H9 (cell line): ENCODE data around the gene HYDIN. TPM values are rescaled to one million over a fixed set of nuclear protein-coding genes. Genes with fewer than 3 reads are reported as not detected.

ENCODE experiments used
- DNase-seq: peaks from one replicate; pipeline ENCODE4 v3.0.0-alpha.2; 2017
- H2AFZ ChIP-seq: one replicate; pipeline ENCODE4 v1.6.1; 2013; ENCODE audit warnings: mild to moderate bottlenecking, low read length, control low read depth, moderate library complexity
- H2AK5ac ChIP-seq: 2 replicates; pipeline ENCODE4 v1.6.1; 2013; ENCODE audit warnings: low read length, control low read depth, mixed read lengths; ENCODE audit not compliant: insufficient read length
- H2BK120ac ChIP-seq: one replicate; pipeline ENCODE4 v1.6.1; 2013; ENCODE audit warnings: low read depth, mild to moderate bottlenecking, low read length, control low read depth, inconsistent platforms; ENCODE audit not compliant: poor library complexity, severe bottlenecking
- H2BK12ac ChIP-seq: 2 replicates; pipeline ENCODE4 v1.6.1; 2013; ENCODE audit warnings: low read length, control low read depth, mixed read lengths, low read depth; ENCODE audit not compliant: insufficient read length
- H2BK15ac ChIP-seq: 2 replicates; pipeline ENCODE4 v1.6.1; 2013; ENCODE audit warnings: low read depth, low read length, control low read depth
- H2BK20ac ChIP-seq: one replicate; pipeline ENCODE4 v1.6.1; 2013; ENCODE audit warnings: low read depth, mild to moderate bottlenecking, low read length, control low read depth, inconsistent platforms; ENCODE audit not compliant: poor library complexity, severe bottlenecking
- H2BK5ac ChIP-seq: 2 replicates; pipeline ENCODE4 v1.6.1; 2013; ENCODE audit warnings: low read length, control low read depth, mixed read lengths; ENCODE audit not compliant: insufficient read length
- H3K14ac ChIP-seq: 2 replicates; pipeline ENCODE4 v1.6.1; 2013; ENCODE audit warnings: low read length, control low read depth; ENCODE audit not compliant: insufficient read depth
- H3K18ac ChIP-seq: 2 replicates; pipeline ENCODE4 v1.6.1; 2013; ENCODE audit warnings: low read depth, mild to moderate bottlenecking, mixed read lengths, low read length, control low read depth; ENCODE audit not compliant: insufficient read length
- H3K23ac ChIP-seq: 2 replicates; pipeline ENCODE4 v1.6.1; 2013; ENCODE audit warnings: low read length, control low read depth, mixed read lengths, low read depth; ENCODE audit not compliant: insufficient read length
- H3K23me2 ChIP-seq: 2 replicates; pipeline ENCODE4 v1.6.1; 2013; ENCODE audit warnings: low read depth, mild to moderate bottlenecking, mixed read lengths, low read length, control low read depth; ENCODE audit not compliant: insufficient read length, poor library complexity, severe bottlenecking
- H3K27ac ChIP-seq: 2 replicates; pipeline ENCODE4 v1.5.1; 2013; ENCODE audit warnings: low read length, control low read depth, mixed read lengths, low read depth; ENCODE audit not compliant: insufficient read length
- H3K27me3 ChIP-seq: 2 replicates; pipeline ENCODE4 v1.6.1; 2013; ENCODE audit warnings: low read length, control low read depth, inconsistent platforms; ENCODE audit not compliant: insufficient read depth
- H3K4ac ChIP-seq: 2 replicates; pipeline ENCODE4 v1.6.1; 2013; ENCODE audit warnings: low read depth, mild to moderate bottlenecking, control low read depth, inconsistent platforms, low read length, moderate library complexity
- H3K4me1 ChIP-seq: 2 replicates; pipeline ENCODE4 v1.6.1; 2013; ENCODE audit warnings: low read length, control low read depth, inconsistent platforms; ENCODE audit not compliant: insufficient read depth
- H3K4me2 ChIP-seq: 2 replicates; pipeline ENCODE4 v1.6.1; 2013; ENCODE audit warnings: low read length, control low read depth, mixed read lengths; ENCODE audit not compliant: insufficient read length, insufficient read depth
- H3K56ac ChIP-seq: 2 replicates; pipeline ENCODE4 v1.6.1; 2013; ENCODE audit warnings: low read depth, mild to moderate bottlenecking, mixed read lengths, low read length, control low read depth; ENCODE audit not compliant: insufficient read length
- H3K79me1 ChIP-seq: 2 replicates; pipeline ENCODE4 v1.6.1; 2013; ENCODE audit warnings: low read depth, mild to moderate bottlenecking, moderate library complexity, low read length, control low read depth, inconsistent platforms; ENCODE audit not compliant: insufficient read depth, poor library complexity, severe bottlenecking
- H3K79me2 ChIP-seq: 2 replicates; pipeline ENCODE4 v1.6.1; 2013; ENCODE audit warnings: low read length, control low read depth, inconsistent platforms; ENCODE audit not compliant: insufficient read depth
- H3K9ac ChIP-seq: 2 replicates; pipeline ENCODE4 v1.6.1; 2013; ENCODE audit warnings: low read length, control low read depth, mixed read lengths; ENCODE audit not compliant: insufficient read length; ENCODE audit errors: extremely low read depth
- H3K9me3 ChIP-seq: one replicate; pipeline ENCODE4 v1.6.1; 2013; ENCODE audit warnings: low read depth, low read length, inconsistent platforms; ENCODE audit not compliant: control insufficient read depth
- H3T11ph ChIP-seq: one replicate; pipeline ENCODE4 v1.6.1; 2013; ENCODE audit warnings: mild to moderate bottlenecking, low read length, control low read depth, inconsistent platforms
- H4K20me1 ChIP-seq: one replicate; pipeline ENCODE4 v1.6.1; 2013; ENCODE audit not compliant: control insufficient read depth, insufficient read length, insufficient read depth
- H4K5ac ChIP-seq: 2 replicates; pipeline ENCODE4 v1.6.1; 2013; ENCODE audit warnings: low read depth, mild to moderate bottlenecking, mixed read lengths, low read length, control low read depth; ENCODE audit not compliant: insufficient read length
- H4K8ac ChIP-seq: replicated peaks from 2 replicates; pipeline ENCODE4 v1.6.1; 2013; ENCODE audit warnings: low read length, control low read depth, mixed read lengths, low read depth; ENCODE audit not compliant: insufficient read length
- H4K91ac ChIP-seq: 2 replicates; pipeline ENCODE4 v1.6.1; 2013; ENCODE audit warnings: low read depth, mild to moderate bottlenecking, moderate library complexity, mixed read lengths, low read length, control low read depth; ENCODE audit not compliant: insufficient read length
- H3K27ac Mint-ChIP-seq, 3 experiments: 2 replicates in 2 of 3; 3 replicates in 1 of 3; pipeline ENCODE4 v1.8.0; 2020 to 2021; ENCODE audit warnings: mixed read lengths in 3 of 3, mild to moderate bottlenecking in 1 of 3, moderate library complexity in 1 of 3
- H3K27me3 Mint-ChIP-seq: 2 replicates; pipeline ENCODE4 v1.8.0; 2021; ENCODE audit warnings: low read depth, mild to moderate bottlenecking, moderate library complexity, mixed read lengths
- H3K36me3 Mint-ChIP-seq, 3 experiments: 2 replicates in 2 of 3; 3 replicates in 1 of 3; pipeline ENCODE4 v1.8.0; 2020 to 2021; ENCODE audit warnings: low read depth in 3 of 3, mixed read lengths in 3 of 3; ENCODE audit not compliant: insufficient read depth in 1 of 3
- H3K4me1 Mint-ChIP-seq, 2 experiments: 2 replicates each; pipeline ENCODE4 v1.8.0; 2020; ENCODE audit warnings: mixed read lengths in 2 of 2
- H3K4me3 Mint-ChIP-seq, 2 experiments: 2 replicates in 1 of 2; 3 replicates in 1 of 2; pipeline ENCODE4 v1.8.0; 2020 to 2021; ENCODE audit warnings: mild to moderate bottlenecking in 2 of 2, mixed read lengths in 2 of 2, moderate library complexity in 1 of 2
- H3K9me3 Mint-ChIP-seq, 2 experiments: 2 replicates in 1 of 2; 3 replicates in 1 of 2; pipeline ENCODE4 v1.8.0; 2020; ENCODE audit warnings: mild to moderate bottlenecking in 2 of 2, mixed read lengths in 2 of 2, moderate library complexity in 1 of 2
- WGBS: extraction: QIAGEN DNeasy Blood & Tissue Kit; methylation state at CpG from one replicate; pipeline ENCODE4 v1.1.7; 2013; ENCODE audit warnings: missing lambda C conversion rate, low lambda C conversion rate, mixed read lengths; ENCODE audit not compliant: insufficient read length; ENCODE audit errors: extremely low coverage; 5-methylcytosine and 5-hydroxymethylcytosine counted together
- total RNA-seq: library from RNA; stranded (reverse); gene quantifications from 2 replicates; pipeline ENCODE4 v1.2.1, GENCODE V29; 2021
- TF ChIP-seq, protein P1 (sequence below): fragments of 200-600 bp; sonication (generic); conservative IDR thresholded peaks from 3 replicates; pipeline ENCODE4 v1.8.0; 2021; ENCODE audit warnings: antibody characterized with exemption, mild to moderate bottlenecking

Gene HYDIN
- total RNA-seq, 1 experiment from 2014 or later = 1.7 TPM

DNA sequence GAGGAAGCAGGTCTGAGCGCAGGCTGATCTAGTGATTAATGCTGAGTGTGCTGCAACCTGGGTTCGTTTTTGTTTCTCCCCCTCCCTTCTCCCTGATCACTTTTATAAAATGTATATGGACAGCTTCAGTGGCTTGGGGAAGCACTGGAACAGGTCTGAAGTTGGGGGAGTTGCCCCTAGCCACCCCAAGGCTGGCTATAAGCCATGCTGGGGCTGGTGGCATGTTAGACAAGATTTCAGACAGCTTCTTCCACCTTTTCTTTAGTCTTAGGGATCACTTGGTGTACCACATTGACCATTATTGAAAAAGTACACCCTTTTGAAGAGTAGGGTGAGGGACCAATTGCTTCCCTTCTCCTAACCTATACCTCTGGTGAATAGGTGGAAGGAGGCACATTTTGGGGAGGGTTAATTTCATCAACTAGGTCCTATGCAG is 425.8 kb downstream of the HYDIN start:
- no CpG with 5 or more reads among the region's 2 CpGs for WGBS
- Histone ChIP-seq H4K5ac (no peak overlapping the region), H2BK120ac (no peak overlapping the region), H3K27ac (no peak overlapping the region), H2BK15ac (no peak overlapping the region), H3T11ph (no peak overlapping the region), H3K9ac (no peak overlapping the region), H2AK5ac (no peak overlapping the region), H2BK12ac (no peak overlapping the region), H3K4me2 (no peak overlapping the region), H4K8ac (no peak overlapping the region), H2BK20ac (no peak overlapping the region), H2BK5ac (no peak overlapping the region), H4K91ac (no peak overlapping the region), H2AFZ (no peak overlapping the region), H3K4me1 (no peaks in the 10 kb centered on the region), H3K56ac (no peak overlapping the region), H3K18ac (no peak overlapping the region), H3K14ac (no peak overlapping the region), H4K20me1 (no peaks in the 10 kb centered on the region), H3K27me3 (no peaks in the 10 kb centered on the region; the same call in 1 of the 2 replicates), H3K79me2 (peaks cover 4% of the 10 kb centered on the region; the same call in 1 of the 2 replicates), H3K23ac (no peak overlapping the region), H3K4ac (no peak overlapping the region), H3K23me2 (peaks cover 3% of the 10 kb centered on the region), H3K9me3 (no peaks in the 10 kb centered on the region), H3K79me1 (peaks cover under 1% of the 10 kb centered on the region)
- TF ChIP-seq, protein P1, sequence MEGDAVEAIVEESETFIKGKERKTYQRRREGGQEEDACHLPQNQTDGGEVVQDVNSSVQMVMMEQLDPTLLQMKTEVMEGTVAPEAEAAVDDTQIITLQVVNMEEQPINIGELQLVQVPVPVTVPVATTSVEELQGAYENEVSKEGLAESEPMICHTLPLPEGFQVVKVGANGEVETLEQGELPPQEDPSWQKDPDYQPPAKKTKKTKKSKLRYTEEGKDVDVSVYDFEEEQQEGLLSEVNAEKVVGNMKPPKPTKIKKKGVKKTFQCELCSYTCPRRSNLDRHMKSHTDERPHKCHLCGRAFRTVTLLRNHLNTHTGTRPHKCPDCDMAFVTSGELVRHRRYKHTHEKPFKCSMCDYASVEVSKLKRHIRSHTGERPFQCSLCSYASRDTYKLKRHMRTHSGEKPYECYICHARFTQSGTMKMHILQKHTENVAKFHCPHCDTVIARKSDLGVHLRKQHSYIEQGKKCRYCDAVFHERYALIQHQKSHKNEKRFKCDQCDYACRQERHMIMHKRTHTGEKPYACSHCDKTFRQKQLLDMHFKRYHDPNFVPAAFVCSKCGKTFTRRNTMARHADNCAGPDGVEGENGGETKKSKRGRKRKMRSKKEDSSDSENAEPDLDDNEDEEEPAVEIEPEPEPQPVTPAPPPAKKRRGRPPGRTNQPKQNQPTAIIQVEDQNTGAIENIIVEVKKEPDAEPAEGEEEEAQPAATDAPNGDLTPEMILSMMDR = no peak
- H3K4me3 Mint-ChIP-seq = no peak overlapping the region
- DNase-seq = no peak
- peaks cover 13 to 18% of the 10 kb centered on the region in 2 experiments for H3K4me1 Mint-ChIP-seq
- no peaks in the 10 kb centered on the region; a peak in 1 of 5 replicates for H3K9me3 Mint-ChIP-seq
- no peak overlapping the region for H3K27ac Mint-ChIP-seq
- peaks cover 65% of the 10 kb centered on the region for H3K27me3 Mint-ChIP-seq
- H3K36me3 Mint-ChIP-seq = no peaks in the 10 kb centered on the region
